H9 (cell line): Measurements from ENCODE around the gene CISD2. TPM values are rescaled to one million over a fixed set of nuclear protein-coding genes. Genes with fewer than 3 reads are reported as not detected.

Source experiments
- DNase-seq: peaks from one replicate; pipeline ENCODE4 v3.0.0-alpha.2; 2017
- H2AFZ ChIP-seq: one replicate; pipeline ENCODE4 v1.6.1; 2013; ENCODE audit warnings: mild to moderate bottlenecking, low read length, control low read depth, moderate library complexity
- H2AK5ac ChIP-seq: 2 replicates; pipeline ENCODE4 v1.6.1; 2013; ENCODE audit warnings: low read length, control low read depth, mixed read lengths; ENCODE audit not compliant: insufficient read length
- H2BK120ac ChIP-seq: one replicate; pipeline ENCODE4 v1.6.1; 2013; ENCODE audit warnings: low read depth, mild to moderate bottlenecking, low read length, control low read depth, inconsistent platforms; ENCODE audit not compliant: poor library complexity, severe bottlenecking
- H2BK12ac ChIP-seq: 2 replicates; pipeline ENCODE4 v1.6.1; 2013; ENCODE audit warnings: low read length, control low read depth, mixed read lengths, low read depth; ENCODE audit not compliant: insufficient read length
- H2BK15ac ChIP-seq: 2 replicates; pipeline ENCODE4 v1.6.1; 2013; ENCODE audit warnings: low read depth, low read length, control low read depth
- H2BK20ac ChIP-seq: one replicate; pipeline ENCODE4 v1.6.1; 2013; ENCODE audit warnings: low read depth, mild to moderate bottlenecking, low read length, control low read depth, inconsistent platforms; ENCODE audit not compliant: poor library complexity, severe bottlenecking
- H2BK5ac ChIP-seq: 2 replicates; pipeline ENCODE4 v1.6.1; 2013; ENCODE audit warnings: low read length, control low read depth, mixed read lengths; ENCODE audit not compliant: insufficient read length
- H3K14ac ChIP-seq: 2 replicates; pipeline ENCODE4 v1.6.1; 2013; ENCODE audit warnings: low read length, control low read depth; ENCODE audit not compliant: insufficient read depth
- H3K18ac ChIP-seq: 2 replicates; pipeline ENCODE4 v1.6.1; 2013; ENCODE audit warnings: low read depth, mild to moderate bottlenecking, mixed read lengths, low read length, control low read depth; ENCODE audit not compliant: insufficient read length
- H3K23ac ChIP-seq: 2 replicates; pipeline ENCODE4 v1.6.1; 2013; ENCODE audit warnings: low read length, control low read depth, mixed read lengths, low read depth; ENCODE audit not compliant: insufficient read length
- H3K23me2 ChIP-seq: 2 replicates; pipeline ENCODE4 v1.6.1; 2013; ENCODE audit warnings: low read depth, mild to moderate bottlenecking, mixed read lengths, low read length, control low read depth; ENCODE audit not compliant: insufficient read length, poor library complexity, severe bottlenecking
- H3K27ac ChIP-seq: 2 replicates; pipeline ENCODE4 v1.5.1; 2013; ENCODE audit warnings: low read length, control low read depth, mixed read lengths, low read depth; ENCODE audit not compliant: insufficient read length
- H3K27me3 ChIP-seq: 2 replicates; pipeline ENCODE4 v1.6.1; 2013; ENCODE audit warnings: low read length, control low read depth, inconsistent platforms; ENCODE audit not compliant: insufficient read depth
- H3K4ac ChIP-seq: 2 replicates; pipeline ENCODE4 v1.6.1; 2013; ENCODE audit warnings: low read depth, mild to moderate bottlenecking, control low read depth, inconsistent platforms, low read length, moderate library complexity
- H3K4me1 ChIP-seq: 2 replicates; pipeline ENCODE4 v1.6.1; 2013; ENCODE audit warnings: low read length, control low read depth, inconsistent platforms; ENCODE audit not compliant: insufficient read depth
- H3K4me2 ChIP-seq: 2 replicates; pipeline ENCODE4 v1.6.1; 2013; ENCODE audit warnings: low read length, control low read depth, mixed read lengths; ENCODE audit not compliant: insufficient read length, insufficient read depth
- H3K56ac ChIP-seq: 2 replicates; pipeline ENCODE4 v1.6.1; 2013; ENCODE audit warnings: low read depth, mild to moderate bottlenecking, mixed read lengths, low read length, control low read depth; ENCODE audit not compliant: insufficient read length
- H3K79me1 ChIP-seq: 2 replicates; pipeline ENCODE4 v1.6.1; 2013; ENCODE audit warnings: low read depth, mild to moderate bottlenecking, moderate library complexity, low read length, control low read depth, inconsistent platforms; ENCODE audit not compliant: insufficient read depth, poor library complexity, severe bottlenecking
- H3K79me2 ChIP-seq: 2 replicates; pipeline ENCODE4 v1.6.1; 2013; ENCODE audit warnings: low read length, control low read depth, inconsistent platforms; ENCODE audit not compliant: insufficient read depth
- H3K9ac ChIP-seq: 2 replicates; pipeline ENCODE4 v1.6.1; 2013; ENCODE audit warnings: low read length, control low read depth, mixed read lengths; ENCODE audit not compliant: insufficient read length; ENCODE audit errors: extremely low read depth
- H3K9me3 ChIP-seq: one replicate; pipeline ENCODE4 v1.6.1; 2013; ENCODE audit warnings: low read depth, low read length, inconsistent platforms; ENCODE audit not compliant: control insufficient read depth
- H3T11ph ChIP-seq: one replicate; pipeline ENCODE4 v1.6.1; 2013; ENCODE audit warnings: mild to moderate bottlenecking, low read length, control low read depth, inconsistent platforms
- H4K20me1 ChIP-seq: one replicate; pipeline ENCODE4 v1.6.1; 2013; ENCODE audit not compliant: control insufficient read depth, insufficient read length, insufficient read depth
- H4K5ac ChIP-seq: 2 replicates; pipeline ENCODE4 v1.6.1; 2013; ENCODE audit warnings: low read depth, mild to moderate bottlenecking, mixed read lengths, low read length, control low read depth; ENCODE audit not compliant: insufficient read length
- H4K8ac ChIP-seq: replicated peaks from 2 replicates; pipeline ENCODE4 v1.6.1; 2013; ENCODE audit warnings: low read length, control low read depth, mixed read lengths, low read depth; ENCODE audit not compliant: insufficient read length
- H4K91ac ChIP-seq: 2 replicates; pipeline ENCODE4 v1.6.1; 2013; ENCODE audit warnings: low read depth, mild to moderate bottlenecking, moderate library complexity, mixed read lengths, low read length, control low read depth; ENCODE audit not compliant: insufficient read length
- H3K27ac Mint-ChIP-seq, 3 experiments: 2 replicates in 2 of 3; 3 replicates in 1 of 3; pipeline ENCODE4 v1.8.0; 2020 to 2021; ENCODE audit warnings: mixed read lengths in 3 of 3, mild to moderate bottlenecking in 1 of 3, moderate library complexity in 1 of 3
- H3K27me3 Mint-ChIP-seq: 2 replicates; pipeline ENCODE4 v1.8.0; 2021; ENCODE audit warnings: low read depth, mild to moderate bottlenecking, moderate library complexity, mixed read lengths
- H3K36me3 Mint-ChIP-seq, 3 experiments: 2 replicates in 2 of 3; 3 replicates in 1 of 3; pipeline ENCODE4 v1.8.0; 2020 to 2021; ENCODE audit warnings: low read depth in 3 of 3, mixed read lengths in 3 of 3; ENCODE audit not compliant: insufficient read depth in 1 of 3
- H3K4me1 Mint-ChIP-seq, 2 experiments: 2 replicates each; pipeline ENCODE4 v1.8.0; 2020; ENCODE audit warnings: mixed read lengths in 2 of 2
- H3K4me3 Mint-ChIP-seq, 2 experiments: 2 replicates in 1 of 2; 3 replicates in 1 of 2; pipeline ENCODE4 v1.8.0; 2020 to 2021; ENCODE audit warnings: mild to moderate bottlenecking in 2 of 2, mixed read lengths in 2 of 2, moderate library complexity in 1 of 2
- H3K9me3 Mint-ChIP-seq, 2 experiments: 2 replicates in 1 of 2; 3 replicates in 1 of 2; pipeline ENCODE4 v1.8.0; 2020; ENCODE audit warnings: mild to moderate bottlenecking in 2 of 2, mixed read lengths in 2 of 2, moderate library complexity in 1 of 2
- WGBS: extraction: QIAGEN DNeasy Blood & Tissue Kit; methylation state at CpG from one replicate; pipeline ENCODE4 v1.1.7; 2013; ENCODE audit warnings: missing lambda C conversion rate, low lambda C conversion rate, mixed read lengths; ENCODE audit not compliant: insufficient read length; ENCODE audit errors: extremely low coverage; 5-methylcytosine and 5-hydroxymethylcytosine counted together
- total RNA-seq: library from RNA; stranded (reverse); gene quantifications from 2 replicates; pipeline ENCODE4 v1.2.1, GENCODE V29; 2021
- TF ChIP-seq, protein P1 (sequence below): fragments of 200-600 bp; sonication (generic); conservative IDR thresholded peaks from 3 replicates; pipeline ENCODE4 v1.8.0; 2021; ENCODE audit warnings: antibody characterized with exemption, mild to moderate bottlenecking

CISD2 gene
- total RNA-seq, 1 experiment from 2014 or later = 45.6 TPM

DNA sequence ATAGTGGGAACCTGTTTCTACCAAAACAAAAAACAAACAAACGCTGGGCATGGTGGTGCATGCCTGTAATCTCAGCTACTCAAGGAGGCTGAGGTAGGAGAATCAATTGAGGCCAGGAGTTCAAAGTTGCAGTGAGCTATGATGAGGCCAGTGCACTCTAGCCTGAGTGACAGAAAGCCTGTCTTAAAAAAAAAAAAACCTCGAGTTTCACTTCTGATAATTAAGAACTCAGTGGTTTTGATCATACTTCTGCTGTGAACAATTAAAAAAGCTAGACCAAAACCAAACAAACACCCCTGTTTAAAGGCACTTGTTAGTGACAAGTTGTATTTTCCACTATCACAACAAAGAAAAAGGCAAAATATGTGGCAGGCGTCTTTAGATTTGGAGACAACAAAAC, 26.4 kb upstream of the CISD2 start:
- H3K14ac ChIP-seq = no peak overlapping the region
- no peaks in the 10 kb centered on the region for H3K79me2 ChIP-seq
- no CpG with 5 or more reads among the region's 3 CpGs for WGBS
- no peak overlapping the region for H3K4ac ChIP-seq
- H4K5ac ChIP-seq = no peak overlapping the region
- Mint-ChIP-seq H3K4me1 (no peaks in the 10 kb centered on the region; a peak in 1 of 4 replicates), H3K9me3 (no peaks in the 10 kb centered on the region), H3K4me3 (no peak overlapping the region), H3K27ac (no peak overlapping the region), H3K36me3 (peaks cover 0 to 4% (median 4%) of the 10 kb centered on the region in 3 experiments; a peak in 3 of 7 replicates), H3K27me3 (no peaks in the 10 kb centered on the region)
- H3K56ac ChIP-seq = no peak overlapping the region
- no peaks in the 10 kb centered on the region for H3K23me2 ChIP-seq
- no peak overlapping the region for H2AFZ ChIP-seq
- no peak overlapping the region for H3K27ac ChIP-seq
- TF ChIP-seq, protein P1, sequence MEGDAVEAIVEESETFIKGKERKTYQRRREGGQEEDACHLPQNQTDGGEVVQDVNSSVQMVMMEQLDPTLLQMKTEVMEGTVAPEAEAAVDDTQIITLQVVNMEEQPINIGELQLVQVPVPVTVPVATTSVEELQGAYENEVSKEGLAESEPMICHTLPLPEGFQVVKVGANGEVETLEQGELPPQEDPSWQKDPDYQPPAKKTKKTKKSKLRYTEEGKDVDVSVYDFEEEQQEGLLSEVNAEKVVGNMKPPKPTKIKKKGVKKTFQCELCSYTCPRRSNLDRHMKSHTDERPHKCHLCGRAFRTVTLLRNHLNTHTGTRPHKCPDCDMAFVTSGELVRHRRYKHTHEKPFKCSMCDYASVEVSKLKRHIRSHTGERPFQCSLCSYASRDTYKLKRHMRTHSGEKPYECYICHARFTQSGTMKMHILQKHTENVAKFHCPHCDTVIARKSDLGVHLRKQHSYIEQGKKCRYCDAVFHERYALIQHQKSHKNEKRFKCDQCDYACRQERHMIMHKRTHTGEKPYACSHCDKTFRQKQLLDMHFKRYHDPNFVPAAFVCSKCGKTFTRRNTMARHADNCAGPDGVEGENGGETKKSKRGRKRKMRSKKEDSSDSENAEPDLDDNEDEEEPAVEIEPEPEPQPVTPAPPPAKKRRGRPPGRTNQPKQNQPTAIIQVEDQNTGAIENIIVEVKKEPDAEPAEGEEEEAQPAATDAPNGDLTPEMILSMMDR = no peak
- H3K9ac ChIP-seq = no peak overlapping the region
- no peak overlapping the region for H3K23ac ChIP-seq
- H3K79me1 ChIP-seq = no peaks in the 10 kb centered on the region
- no peaks in the 10 kb centered on the region for H3K27me3 ChIP-seq
- no peak overlapping the region for H3K18ac ChIP-seq
- H2BK120ac ChIP-seq = no peak overlapping the region
- no peak overlapping the region for H2BK20ac ChIP-seq
- H4K20me1 ChIP-seq = no peaks in the 10 kb centered on the region
- no peak overlapping the region for H4K91ac ChIP-seq
- no peak overlapping the region for H3T11ph ChIP-seq
- DNase-seq = no peak
- no peak overlapping the region for H2BK5ac ChIP-seq
- no peak overlapping the region for H2BK12ac ChIP-seq
- no peaks in the 10 kb centered on the region for H3K4me1 ChIP-seq
- H3K9me3 ChIP-seq = no peaks in the 10 kb centered on the region
- no peak overlapping the region for H3K4me2 ChIP-seq
- H4K8ac ChIP-seq = no peak overlapping the region
- no peak overlapping the region for H2AK5ac ChIP-seq
- H2BK15ac ChIP-seq = no peak overlapping the region
